Right atrium auricular region (tissue), 2 donors: ENCODE data around the gene PIGZ. TPM values are rescaled to one million over a fixed set of nuclear protein-coding genes. Genes with fewer than 3 reads are reported as not detected.

Source experiments
- DNase-seq: peaks from one replicate; pipeline ENCODE4 v3.0.0-alpha.2; 2019; ENCODE audit warnings: low spot score
- H3K27ac ChIP-seq, 2 donors: fragments of 200-600 bp; sonication (generic); 1 replicate in 1 of 2; 2 replicates in 1 of 2; pipeline ENCODE4 v1.5.1; 2016 to 2019
- H3K27me3 ChIP-seq, 2 donors: fragments of 200-600 bp; sonication (generic); one replicate each; pipeline versions ENCODE4 v1.5.1 to v1.6.0; 2017 to 2019
- H3K36me3 ChIP-seq: fragments of 200-600 bp; sonication (generic); one replicate; pipeline ENCODE4 v1.5.1; 2016
- H3K4me1 ChIP-seq, 2 donors: fragments of 200-600 bp; sonication (generic); one replicate each; pipeline versions ENCODE4 v1.5.1 to v1.6.0; 2017 to 2019
- H3K4me3 ChIP-seq, 2 donors: fragments of 200-600 bp; sonication (generic); 1 replicate in 1 of 2; 2 replicates in 1 of 2; pipeline ENCODE4 v1.5.1; 2017 to 2019; ENCODE audit warnings: mild to moderate bottlenecking in 1 of 2, moderate library complexity in 1 of 2
- H3K9me3 ChIP-seq, 2 donors: fragments of 200-600 bp; sonication (generic); one replicate each; pipeline ENCODE4 v1.5.1; 2019
- CTCF ChIP-seq, 2 donors: fragments of 200-600 bp; sonication (generic); IDR thresholded peaks; one replicate each; pipeline ENCODE4 v1.5.1; 2019; ENCODE audit warnings: antibody characterized with exemption in 2 of 2
- total RNA-seq, 2 donors: library from RNA; depleted of rRNA; stranded (reverse); fragments of >200 nt; gene quantifications; one replicate each; pipeline ENCODE4 v1.1.0, GENCODE V29; 2016

The PIGZ gene
- total RNA-seq, 2 donors from 2014 or later: 5.4 to 7.0 TPM

GRCh38 chr3:196938576-196938975 lies 30.1 kb downstream of the PIGZ start:
- no peak for DNase-seq
- H3K27ac ChIP-seq: no peak overlapping the region

DNA sequence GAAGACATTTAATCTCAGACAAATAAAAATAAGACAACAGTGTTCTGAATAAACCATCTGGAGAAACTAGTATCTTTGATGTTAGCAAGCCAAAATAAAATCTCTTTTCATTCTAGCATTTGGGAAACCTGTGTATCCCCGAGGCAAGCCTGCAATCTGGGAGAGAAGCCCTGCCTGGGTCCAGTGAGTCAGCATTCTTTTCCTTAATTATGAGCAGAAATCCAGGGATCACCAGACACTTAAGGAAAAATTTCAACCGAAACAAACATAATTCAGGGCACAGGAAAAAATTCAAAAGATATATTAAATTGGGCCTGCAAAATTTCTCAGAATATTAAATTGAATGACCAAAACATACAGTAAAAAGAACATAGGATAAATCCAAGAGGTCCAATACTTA lies 30.5 kb downstream of the PIGZ start:
- Histone ChIP-seq H3K27ac (no peak overlapping the region), H3K4me1 (peaks cover 0 to 17% of the 10 kb centered on the region in 2 donors), H3K36me3 (peaks cover 61% of the 10 kb centered on the region), H3K9me3 (no peaks in the 10 kb centered on the region), H3K4me3 (no peak overlapping the region), H3K27me3 (no peaks in the 10 kb centered on the region)
- no peak for TF ChIP-seq CTCF (IDR thresholded peaks at IDR 0.05)
- DNase-seq: no peak

More at GRCh38 chr3:196938576-196938975, 30.1 kb downstream of the PIGZ start:
- H3K4me1 ChIP-seq: peaks cover 0 to 22% of the 10 kb centered on the region in 2 donors
- no peak overlapping the region for H3K4me3 ChIP-seq
- no peak for TF ChIP-seq CTCF (IDR thresholded peaks at IDR 0.05)
- H3K27me3 ChIP-seq: no peaks in the 10 kb centered on the region
- peaks cover 56% of the 10 kb centered on the region for H3K36me3 ChIP-seq
- no peaks in the 10 kb centered on the region for H3K9me3 ChIP-seq

DNA sequence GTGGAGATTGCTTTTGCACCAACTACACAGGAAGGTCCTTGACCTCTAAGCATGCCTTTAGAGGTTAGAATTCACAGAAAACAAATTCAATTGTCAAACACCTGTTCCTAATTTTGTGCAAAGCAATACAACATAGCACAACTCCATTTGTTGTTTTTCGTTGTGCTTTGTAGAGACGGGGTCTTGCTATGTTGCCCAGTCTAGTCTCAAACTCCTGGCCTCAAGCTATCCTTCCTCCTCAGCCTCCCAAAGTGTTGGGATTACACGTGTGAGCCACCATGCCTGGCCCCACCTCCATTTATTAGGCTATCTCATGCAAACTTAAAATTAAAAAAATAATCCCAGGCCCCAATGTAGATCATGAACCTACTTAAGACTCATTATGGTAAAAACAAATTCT lies 32.3 kb downstream of the PIGZ start:
- Histone ChIP-seq H3K9me3 (no peaks in the 10 kb centered on the region), H3K36me3 (peaks cover 77% of the 10 kb centered on the region), H3K27ac (no peak overlapping the region), H3K4me1 (peaks cover 0 to 12% of the 10 kb centered on the region in 2 donors), H3K27me3 (no peaks in the 10 kb centered on the region), H3K4me3 (no peak overlapping the region)
- no peak for TF ChIP-seq CTCF (IDR thresholded peaks at IDR 0.05)
- DNase-seq: no peak

GRCh38 chr3:196932600-196932999 lies 36.0 kb downstream of the PIGZ start:
- Histone ChIP-seq H3K4me3 (no peak overlapping the region), H3K36me3 (peaks cover 81% of the 10 kb centered on the region), H3K4me1 (no peaks in the 10 kb centered on the region), H3K27ac (no peak overlapping the region), H3K27me3 (no peaks in the 10 kb centered on the region), H3K9me3 (no peaks in the 10 kb centered on the region)
- TF ChIP-seq CTCF (IDR thresholded peaks at IDR 0.05): no peak
- DNase-seq: no peak

DNA sequence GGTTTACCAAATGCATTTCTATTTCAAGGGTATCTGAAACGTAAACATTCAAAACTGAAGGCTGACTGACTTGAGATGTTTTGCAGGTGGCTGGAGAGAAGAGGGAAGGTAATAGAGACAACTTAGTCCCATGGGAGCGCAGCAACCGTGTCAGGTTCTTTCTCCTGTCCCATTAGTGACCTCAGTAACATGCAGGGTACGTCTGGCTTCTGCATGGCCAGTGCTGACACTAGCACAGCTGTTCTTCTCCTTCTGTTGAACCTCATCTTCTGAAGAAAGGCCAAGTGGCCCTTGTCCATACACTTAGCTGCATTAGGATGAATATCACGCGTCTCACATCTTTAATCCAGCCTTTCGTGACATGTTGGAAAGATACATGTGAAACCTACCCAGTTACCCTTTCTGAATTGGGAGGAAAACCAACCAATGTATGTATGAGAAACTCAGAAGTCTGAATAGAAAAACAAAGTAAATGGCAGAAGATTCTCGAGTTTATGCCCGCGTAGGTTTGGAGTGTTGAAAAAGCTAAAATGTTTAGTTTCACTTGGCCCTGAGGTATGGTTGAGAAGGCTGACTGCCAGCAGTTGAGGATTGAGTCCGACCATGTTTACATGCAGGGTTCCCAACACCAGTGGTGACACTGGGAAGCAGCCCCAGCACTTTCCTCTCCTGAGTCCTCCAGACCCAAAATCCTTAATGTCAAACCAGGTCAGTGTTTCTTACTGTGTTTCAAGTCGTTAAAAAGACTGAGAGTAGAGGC lies 36.6 kb downstream of the PIGZ start:
- Histone ChIP-seq H3K9me3 (no peaks in the 10 kb centered on the region), H3K36me3 (peaks cover 77% of the 10 kb centered on the region), H3K4me3 (no peak overlapping the region), H3K27me3 (no peaks in the 10 kb centered on the region), H3K4me1 (no peaks in the 10 kb centered on the region), H3K27ac (no peak overlapping the region)
- no peak for DNase-seq
- TF ChIP-seq CTCF (IDR thresholded peaks at IDR 0.05): no peak

DNA sequence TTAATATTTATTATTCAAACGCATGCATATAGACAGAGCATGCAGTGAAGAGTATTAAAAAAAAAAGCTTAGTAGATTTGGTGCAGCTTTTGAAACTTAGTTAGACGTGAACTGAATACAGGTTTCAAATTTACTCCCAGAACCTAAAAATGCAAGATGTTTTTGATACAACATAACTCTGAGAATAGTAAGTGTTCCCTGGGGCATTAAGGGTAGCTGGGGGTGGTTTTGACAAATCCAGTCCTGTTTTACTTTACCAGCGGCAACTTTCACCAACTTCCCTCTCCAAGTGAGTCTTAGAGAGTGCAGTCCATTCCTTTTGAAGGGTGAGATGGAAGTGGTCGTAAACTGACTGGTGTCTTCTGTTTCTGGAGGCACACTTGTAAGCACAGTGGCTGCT lies 37.5 kb downstream of the PIGZ start:
- H3K27me3 ChIP-seq: no peaks in the 10 kb centered on the region
- H3K36me3 ChIP-seq: peaks cover 68% of the 10 kb centered on the region
- no peaks in the 10 kb centered on the region for H3K4me1 ChIP-seq
- no peak for TF ChIP-seq CTCF (IDR thresholded peaks at IDR 0.05)
- no peak overlapping the region for H3K4me3 ChIP-seq
- no peaks in the 10 kb centered on the region for H3K9me3 ChIP-seq
- no peak overlapping the region for H3K27ac ChIP-seq
- DNase-seq: no peak
